Kidney epithelial cell (primary cell): Measurements from ENCODE around the gene CCRL2. TPM values are rescaled to one million over a fixed set of nuclear protein-coding genes. Genes with fewer than 3 reads are reported as not detected.
"Not testable (repeated sequence)": the region's sequence is repeated elsewhere in the genome, so short reads cannot be mapped to it uniquely, and the experiment has no call there.

Experiments
- DNase-seq: peaks from one replicate; pipeline ENCODE4 v3.0.0-alpha.2; 2010; ENCODE audit warnings: low read depth
- H3K27me3 ChIP-seq: 2 replicates; pipeline ENCODE4 v1.6.0; 2011; ENCODE audit warnings: low read length; ENCODE audit not compliant: control insufficient read depth, insufficient read depth
- H3K36me3 ChIP-seq: 2 replicates; pipeline ENCODE4 v1.5.1; 2011; ENCODE audit warnings: low read length; ENCODE audit not compliant: control insufficient read depth, insufficient read depth
- H3K4me3 ChIP-seq: 2 replicates; pipeline ENCODE4 v1.5.1; 2011; ENCODE audit warnings: low read depth, mild to moderate bottlenecking, control low read depth, low read length
- total RNA-seq: library from RNA; depleted of rRNA; stranded (reverse); fragments of >200 nt; gene quantifications from 2 replicates; pipeline ENCODE4 v1.2.3, GENCODE V29; 2015
- TF ChIP-seq, protein P1 (sequence below): IDR thresholded peaks from 2 replicates; pipeline ENCODE4 v1.5.1; 2011; ENCODE audit warnings: mild to moderate bottlenecking, moderate library complexity, low read length, control low read depth, inconsistent platforms; ENCODE audit not compliant: insufficient read depth, poor library complexity, severe bottlenecking

Gene CCRL2
- total RNA-seq, 1 donor from 2014 or later: 0.29 TPM

DNA sequence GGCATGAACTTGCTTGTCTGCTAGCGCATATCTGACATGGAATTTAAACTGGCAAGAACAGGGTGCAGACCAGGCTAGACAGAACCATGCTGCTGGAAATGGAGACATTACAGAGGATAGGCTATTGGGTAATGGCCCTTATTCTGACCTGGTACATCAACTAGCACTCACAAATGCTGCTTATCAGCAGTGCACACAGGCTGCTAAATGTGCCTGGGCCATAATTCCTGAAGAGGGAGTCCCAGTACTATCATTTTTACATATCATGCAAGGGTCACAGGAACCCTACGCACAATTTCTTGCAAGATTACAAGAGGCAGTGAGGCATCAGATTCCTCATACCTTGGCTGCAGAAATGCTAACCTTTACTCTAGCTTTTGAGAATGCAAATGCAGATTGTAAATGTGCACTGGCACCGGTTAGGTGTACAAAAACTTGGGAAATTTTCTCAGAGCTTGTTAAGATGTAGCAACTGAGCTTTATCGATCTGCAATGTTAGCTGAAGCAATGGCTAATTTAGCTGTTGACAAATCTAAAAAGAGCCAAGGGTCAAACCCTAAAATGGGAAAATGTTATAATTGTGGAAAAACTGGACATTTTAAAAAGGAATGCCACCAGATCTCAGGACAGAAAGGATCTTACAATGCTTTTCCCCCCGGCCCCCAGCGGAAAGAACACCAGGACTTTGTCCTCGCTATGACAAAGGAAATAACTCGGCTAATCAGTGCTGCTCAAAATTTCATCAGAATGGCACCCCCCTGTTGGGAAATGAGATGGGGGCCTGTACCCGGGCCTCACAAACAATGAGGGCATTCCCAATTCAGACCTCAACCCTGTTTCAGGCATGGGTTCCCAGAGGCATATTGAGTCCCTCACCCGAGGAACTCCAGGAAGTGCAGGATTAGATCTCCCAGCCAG lies 21.1 kb downstream of the CCRL2 start:
- TF ChIP-seq, protein P1, sequence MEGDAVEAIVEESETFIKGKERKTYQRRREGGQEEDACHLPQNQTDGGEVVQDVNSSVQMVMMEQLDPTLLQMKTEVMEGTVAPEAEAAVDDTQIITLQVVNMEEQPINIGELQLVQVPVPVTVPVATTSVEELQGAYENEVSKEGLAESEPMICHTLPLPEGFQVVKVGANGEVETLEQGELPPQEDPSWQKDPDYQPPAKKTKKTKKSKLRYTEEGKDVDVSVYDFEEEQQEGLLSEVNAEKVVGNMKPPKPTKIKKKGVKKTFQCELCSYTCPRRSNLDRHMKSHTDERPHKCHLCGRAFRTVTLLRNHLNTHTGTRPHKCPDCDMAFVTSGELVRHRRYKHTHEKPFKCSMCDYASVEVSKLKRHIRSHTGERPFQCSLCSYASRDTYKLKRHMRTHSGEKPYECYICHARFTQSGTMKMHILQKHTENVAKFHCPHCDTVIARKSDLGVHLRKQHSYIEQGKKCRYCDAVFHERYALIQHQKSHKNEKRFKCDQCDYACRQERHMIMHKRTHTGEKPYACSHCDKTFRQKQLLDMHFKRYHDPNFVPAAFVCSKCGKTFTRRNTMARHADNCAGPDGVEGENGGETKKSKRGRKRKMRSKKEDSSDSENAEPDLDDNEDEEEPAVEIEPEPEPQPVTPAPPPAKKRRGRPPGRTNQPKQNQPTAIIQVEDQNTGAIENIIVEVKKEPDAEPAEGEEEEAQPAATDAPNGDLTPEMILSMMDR: peak; percentile 2
- H3K27me3 ChIP-seq: no peaks in the 10 kb centered on the region
- H3K36me3 ChIP-seq: no peaks in the 10 kb centered on the region
- DNase-seq: no peak
- no peak overlapping the region for H3K4me3 ChIP-seq

DNA sequence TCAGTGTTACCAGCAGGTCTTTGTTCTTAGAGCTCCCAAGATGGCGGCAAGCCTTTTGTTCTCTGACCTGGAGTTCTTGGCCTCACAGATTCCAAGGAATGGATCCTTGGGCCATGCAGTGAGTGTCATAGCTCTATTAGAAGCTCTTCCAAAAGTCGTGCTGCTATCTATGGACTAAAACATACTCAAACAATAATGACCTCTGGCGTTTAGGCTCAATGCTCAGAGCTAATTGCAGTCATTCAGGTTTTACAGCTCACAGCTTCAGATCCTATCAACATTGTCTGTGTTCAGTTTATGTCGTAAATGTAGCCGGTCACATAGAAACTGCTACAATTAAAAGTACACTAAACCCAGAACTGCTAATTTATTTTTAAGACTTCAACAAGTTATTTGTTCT lies 22.2 kb downstream of the CCRL2 start:
- Histone ChIP-seq H3K36me3 (no peaks in the 10 kb centered on the region), H3K27me3 (no peaks in the 10 kb centered on the region), H3K4me3 (no peak overlapping the region)
- TF ChIP-seq, protein P1: no peak
- no peak for DNase-seq

DNA sequence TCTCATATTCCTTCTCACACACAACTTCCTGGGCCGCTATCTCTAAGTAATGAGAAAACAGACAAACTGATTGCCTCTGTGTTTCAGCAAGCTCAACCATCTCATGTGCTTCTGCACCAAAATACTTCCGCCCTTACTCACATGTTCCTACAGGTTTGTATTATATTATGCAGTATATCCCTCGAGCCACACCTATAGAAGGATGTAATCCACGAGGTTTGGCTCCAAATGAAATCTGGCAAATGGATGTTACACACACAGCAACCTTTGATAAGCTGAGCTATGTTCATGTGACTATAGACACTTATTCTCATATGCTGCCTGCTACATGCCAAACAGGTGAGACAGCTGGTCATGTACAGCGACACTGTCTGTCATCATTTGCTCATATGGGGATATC lies 22.6 kb downstream of the CCRL2 start:
- TF ChIP-seq, protein P1: no peak
- no peaks in the 10 kb centered on the region for H3K27me3 ChIP-seq
- H3K4me3 ChIP-seq: no peak overlapping the region
- DNase-seq: no peak
- no peaks in the 10 kb centered on the region for H3K36me3 ChIP-seq

DNA sequence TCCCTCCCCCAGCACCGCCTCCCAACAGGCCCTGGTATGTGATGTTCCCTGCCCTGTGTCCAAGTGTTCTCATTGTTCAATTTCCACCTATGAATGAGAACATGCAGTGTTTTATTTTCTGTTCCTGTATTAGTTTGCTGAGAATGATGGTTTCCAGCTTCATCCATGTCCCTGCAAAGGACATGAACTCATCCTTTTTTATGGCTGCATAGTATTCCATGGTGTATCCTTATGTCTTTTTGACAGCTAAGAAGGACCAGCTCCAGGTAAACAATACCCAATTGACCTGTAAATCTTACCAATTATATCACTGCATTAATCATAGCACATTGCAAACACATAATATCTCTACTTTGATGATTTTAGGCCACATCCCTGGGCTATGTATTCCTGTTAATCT lies 23.8 kb downstream of the CCRL2 start:
- not testable (repeated sequence) for H3K4me3 ChIP-seq, H3K27me3 ChIP-seq, H3K36me3 ChIP-seq, DNase-seq

DNA sequence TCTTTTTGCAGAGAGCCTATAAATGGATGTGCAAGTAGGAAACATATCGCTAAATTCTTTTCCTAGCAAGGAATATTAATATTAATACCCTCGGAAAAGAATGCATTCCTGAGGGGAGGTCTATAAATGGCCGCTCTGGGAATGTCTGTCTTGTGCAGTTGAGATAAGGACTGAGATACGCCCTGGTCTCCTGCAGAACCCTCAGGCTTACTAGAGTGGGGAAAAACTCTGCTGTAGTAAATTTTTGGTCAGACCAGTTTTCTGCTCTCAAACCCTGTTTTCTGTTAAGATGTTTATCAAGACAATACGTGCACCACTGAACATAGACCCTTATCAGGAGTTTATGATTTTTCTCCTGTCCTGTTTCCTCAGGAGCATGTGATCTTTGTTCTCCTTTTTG lies 24.8 kb downstream of the CCRL2 start:
- not testable (repeated sequence) for H3K27me3 ChIP-seq, H3K36me3 ChIP-seq, H3K4me3 ChIP-seq, DNase-seq

DNA sequence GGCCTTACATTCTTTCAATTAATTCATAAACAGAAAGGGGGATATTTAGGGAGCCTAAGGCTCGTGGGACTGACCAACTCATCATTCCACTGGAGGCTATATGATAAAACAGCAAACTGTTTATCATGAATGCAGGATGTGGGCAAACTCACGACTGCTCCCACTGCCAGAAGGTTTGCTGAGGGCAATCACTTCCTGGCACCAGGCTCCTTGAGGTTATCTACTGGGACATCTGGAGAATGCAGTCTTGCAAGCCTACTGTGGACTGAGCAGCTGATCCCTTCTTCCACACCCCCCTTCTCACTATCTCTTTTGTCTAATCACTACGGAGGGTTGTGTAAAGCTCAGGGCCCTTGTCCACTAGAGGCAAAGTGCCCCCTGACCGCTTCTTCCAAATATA lies 26.1 kb downstream of the CCRL2 start:
- H3K4me3 ChIP-seq, H3K36me3 ChIP-seq, DNase-seq, H3K27me3 ChIP-seq: not testable (repeated sequence)

DNA sequence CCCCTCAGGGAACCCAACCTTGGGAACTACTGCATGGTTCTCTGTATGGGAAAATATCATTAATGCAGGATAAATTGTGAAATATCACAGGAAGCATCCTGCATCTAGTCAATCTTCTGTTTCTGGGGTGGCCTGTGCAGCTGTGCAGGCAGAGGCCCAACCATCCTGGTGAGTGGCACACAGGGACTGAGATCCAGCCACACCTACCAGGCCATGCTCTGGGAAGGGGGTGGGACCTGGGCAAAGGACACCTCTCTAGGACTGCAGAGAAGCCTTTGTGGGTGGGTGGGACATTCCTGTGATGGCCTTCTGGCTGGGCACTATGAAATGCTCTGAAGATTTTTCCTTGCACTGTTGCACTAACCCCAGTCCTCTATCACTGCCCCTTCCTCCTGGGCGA lies 26.8 kb downstream of the CCRL2 start:
- H3K27me3 ChIP-seq: no peaks in the 10 kb centered on the region
- H3K4me3 ChIP-seq: no peak overlapping the region
- no peak for DNase-seq
- no peaks in the 10 kb centered on the region for H3K36me3 ChIP-seq
- TF ChIP-seq, protein P1: no peak
